Measurements from ENCODE around the gene CALR.
"Not testable (repeated sequence)": the region's sequence is repeated elsewhere in the genome, so short reads cannot be mapped to it uniquely, and the experiment has no call there.

The CALR gene

DNA sequence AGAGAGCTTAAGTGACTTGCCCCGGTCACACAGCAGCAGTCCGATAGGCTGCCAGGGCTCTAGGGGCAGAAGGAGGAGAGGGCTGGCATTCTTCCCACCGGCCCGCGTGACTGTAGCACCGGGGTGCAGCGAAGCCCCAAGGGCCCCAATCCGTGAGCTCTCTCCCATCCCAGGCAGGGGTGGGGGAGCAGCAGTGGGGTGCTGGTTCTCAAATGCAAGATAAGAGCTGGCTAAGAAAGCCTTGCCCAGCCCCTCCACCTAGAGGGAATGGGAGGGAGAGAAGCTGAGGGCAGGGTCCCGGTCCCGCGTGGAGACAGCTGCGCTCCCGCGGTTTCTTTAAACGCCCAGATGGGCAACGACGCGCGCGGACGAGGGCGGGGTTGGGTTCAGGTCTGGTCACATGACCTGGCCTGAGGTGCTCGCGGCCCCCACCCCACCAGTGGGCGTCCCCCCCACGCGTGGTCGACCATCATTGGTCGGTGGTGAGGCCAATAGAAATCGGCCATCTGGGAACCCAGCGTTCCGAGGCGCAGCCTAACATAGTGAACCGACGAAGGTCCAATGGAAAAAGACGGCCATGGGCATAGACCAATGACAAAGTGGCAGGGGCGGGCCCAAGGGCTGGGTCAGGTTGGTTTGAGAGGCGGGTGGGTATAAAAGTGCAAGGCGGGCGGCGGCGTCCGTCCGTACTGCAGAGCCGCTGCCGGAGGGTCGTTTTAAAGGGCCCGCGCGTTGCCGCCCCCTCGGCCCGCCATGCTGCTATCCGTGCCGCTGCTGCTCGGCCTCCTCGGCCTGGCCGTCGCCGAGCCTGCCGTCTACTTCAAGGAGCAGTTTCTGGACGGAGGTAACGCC lies at the start of gene CALR:
Gene CALR (plus strand): TSS at position 683 of the 852 bp plus-strand sequence. CDS start 71 bp downstream, at position 754.
- peak; percentile 96 for DNase-seq

DNA sequence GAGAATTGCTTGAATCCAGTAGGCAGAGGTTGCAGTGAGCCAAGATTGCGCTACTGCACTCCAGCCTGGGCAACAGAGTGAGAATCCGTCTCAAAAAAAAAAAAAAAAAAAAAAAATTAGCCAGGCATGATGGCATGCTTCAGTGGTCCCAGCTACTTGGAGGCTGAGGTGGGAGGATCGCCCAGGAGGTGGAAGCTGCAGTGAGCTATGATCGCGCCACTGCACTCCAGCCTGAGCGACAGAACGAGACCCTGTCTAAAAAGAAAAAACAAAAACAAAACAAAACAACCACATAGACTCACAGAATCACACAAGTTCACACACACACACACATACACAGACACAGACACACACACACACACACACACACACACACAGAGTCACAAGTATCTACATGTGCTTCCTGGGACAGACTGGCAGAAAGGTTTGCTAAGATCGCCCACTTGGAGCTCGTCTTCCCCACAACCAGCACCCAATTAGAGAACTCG lies 48.1 kb upstream of the CALR start:
- not testable (repeated sequence) for DNase-seq

GRCh38 chr19:12890787-12891552 lies 47.4 kb upstream of the CALR start, which contains the start of gene GCDH:
Gene GCDH, plus strand, starts transcription at chr19:12891160. Its CDS starts 145 bp downstream, at chr19:12891305.
- DNase-seq, result peak; percentile 99

GRCh38 chr19:12891553-12892021 lies 46.8 kb upstream of the CALR start:
- DNase-seq, result no peak

DNA sequence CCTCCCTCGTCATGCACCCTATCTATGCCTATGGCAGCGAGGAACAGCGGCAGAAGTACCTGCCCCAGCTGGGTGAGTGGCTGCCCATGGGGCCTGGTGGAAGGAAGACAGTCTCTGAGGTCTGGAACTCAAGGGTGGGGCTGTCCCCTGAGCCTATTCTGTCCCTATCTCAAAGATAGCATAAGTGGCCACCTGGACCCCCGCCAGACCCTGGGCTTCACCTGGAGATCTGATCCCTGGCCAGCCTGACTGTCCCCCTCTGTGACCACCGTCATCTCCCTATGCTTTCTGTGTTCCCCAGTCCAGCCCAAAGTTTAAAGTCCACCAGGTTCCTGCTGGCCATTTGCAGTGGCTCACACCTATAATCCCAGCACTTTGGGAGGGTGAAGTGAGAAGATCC lies 44.8 kb upstream of the CALR start:
- DNase-seq, result no peak

DNA sequence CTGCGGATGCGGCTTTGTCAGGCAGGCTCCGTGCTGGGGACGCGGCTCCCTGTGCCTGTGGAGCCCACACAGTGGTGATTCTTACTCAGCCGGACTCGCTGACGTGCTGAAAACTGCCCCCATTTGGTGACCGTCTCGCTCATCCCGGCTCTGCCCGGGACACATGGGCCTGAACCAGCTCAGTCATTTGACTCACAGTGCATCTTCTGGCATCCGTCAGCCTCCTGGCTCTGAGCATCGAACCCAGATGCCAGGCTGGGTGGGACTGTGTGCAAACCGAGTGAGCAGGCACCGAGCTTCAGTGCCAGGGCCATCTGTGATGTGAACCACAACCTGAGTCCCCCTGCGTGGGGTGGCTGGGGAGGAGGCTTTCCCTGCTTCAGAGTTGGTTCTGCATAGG lies 41.9 kb upstream of the CALR start:
- DNase-seq, result no peak

DNA sequence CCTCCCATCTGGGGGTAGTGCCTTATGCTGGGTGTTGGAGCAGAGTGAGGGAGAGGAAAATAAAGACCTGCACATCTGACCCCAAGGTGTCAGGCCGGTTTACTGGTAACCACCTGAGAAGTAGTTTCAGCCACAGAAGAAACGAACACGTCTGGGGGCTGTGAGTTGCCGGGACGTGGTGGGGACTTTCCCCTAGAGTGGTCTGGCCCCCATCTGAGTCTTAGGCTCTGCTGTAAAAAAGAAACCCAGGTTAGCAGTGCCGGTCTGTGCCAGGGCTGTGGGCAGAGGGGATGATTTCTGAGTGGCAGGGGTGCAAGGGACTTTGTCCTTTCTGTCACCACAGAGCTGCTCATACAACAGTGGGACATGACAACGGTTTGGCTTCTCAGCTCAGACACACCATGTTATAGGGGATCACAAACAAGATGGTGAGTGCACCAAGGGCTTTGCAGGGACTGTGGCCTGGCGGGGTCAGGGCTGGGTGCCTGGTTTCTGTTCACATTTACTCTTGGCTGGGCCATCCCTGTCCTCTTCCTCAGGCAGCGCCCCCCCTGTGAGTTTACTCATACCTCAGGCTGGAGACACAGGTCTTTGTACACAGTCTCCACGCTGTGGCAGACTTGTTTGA lies 38.4 kb upstream of the CALR start:
- no peak for DNase-seq

GRCh38 chr19:12907166-12907565 lies 31.2 kb upstream of the CALR start:
- DNase-seq, result no peak

GRCh38 chr19:12912571-12912970 lies 25.8 kb upstream of the CALR start:
- no peak for DNase-seq

DNA sequence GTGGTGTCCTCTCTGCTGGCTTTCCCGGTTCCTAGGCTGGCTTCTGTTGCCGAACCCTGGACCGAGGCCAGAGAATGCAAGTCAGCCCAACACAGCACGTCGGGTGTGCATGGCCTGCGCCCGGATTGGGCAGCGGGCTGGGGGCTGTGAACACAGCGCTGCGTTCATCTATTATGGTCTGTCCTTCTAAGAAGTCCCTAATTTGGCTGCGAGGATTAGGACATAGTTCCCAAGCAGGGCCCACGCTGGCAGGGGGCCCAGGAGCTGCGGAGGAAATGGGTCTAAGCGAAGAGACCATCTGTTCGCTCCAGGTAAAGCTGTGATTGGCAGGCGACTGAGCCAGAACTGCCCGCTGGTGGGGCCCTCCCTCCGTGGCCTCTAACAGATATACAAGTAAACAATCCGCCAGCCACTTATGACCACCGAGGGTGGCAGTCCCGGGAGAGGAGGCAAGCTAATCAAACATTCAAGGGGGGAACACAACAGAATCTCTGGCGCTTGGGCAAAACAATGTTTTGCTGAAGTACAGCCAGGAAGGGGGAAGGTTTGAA lies 25.3 kb upstream of the CALR start:
- DNase-seq, result no peak

DNA sequence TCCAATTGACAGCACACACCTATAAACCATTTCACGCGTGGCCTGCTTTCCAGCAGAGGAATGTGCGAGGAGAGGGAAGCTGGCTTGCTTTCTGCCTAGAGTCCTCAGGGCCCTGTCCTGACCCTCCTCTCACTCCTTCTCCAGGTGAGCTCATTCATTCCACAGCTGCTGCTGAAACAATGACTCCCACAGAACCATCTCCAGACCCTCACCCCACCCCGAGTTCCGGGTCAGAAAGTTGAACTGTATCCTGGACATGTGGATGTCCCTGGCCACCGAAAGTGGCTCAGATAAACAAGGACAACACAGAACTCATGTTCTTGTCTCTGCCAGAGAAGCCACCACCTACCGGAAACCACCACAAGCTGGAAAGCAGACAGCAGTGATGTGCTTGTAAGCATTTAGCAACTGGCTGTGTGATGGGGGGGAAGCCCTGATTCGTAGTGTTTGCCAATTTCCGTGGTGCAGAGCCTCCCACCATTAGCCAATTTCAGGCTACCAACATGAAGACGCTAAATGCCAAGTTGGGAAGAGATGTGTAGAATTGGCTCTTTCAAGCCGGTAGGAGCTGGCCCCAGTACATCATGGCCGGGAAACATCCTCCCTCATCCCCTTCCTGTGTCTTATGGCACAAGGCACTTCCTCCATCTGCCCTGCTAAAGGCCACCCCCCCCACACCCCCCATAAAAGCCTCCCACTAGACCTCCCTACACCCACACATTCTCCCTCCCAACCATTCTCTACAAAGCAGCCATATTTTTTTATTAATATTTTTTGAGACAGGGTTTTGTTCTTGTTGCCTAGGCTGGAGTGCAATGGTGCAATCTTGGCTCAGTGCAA lies 24.3 kb upstream of the CALR start:
- DNase-seq, result no peak

DNA sequence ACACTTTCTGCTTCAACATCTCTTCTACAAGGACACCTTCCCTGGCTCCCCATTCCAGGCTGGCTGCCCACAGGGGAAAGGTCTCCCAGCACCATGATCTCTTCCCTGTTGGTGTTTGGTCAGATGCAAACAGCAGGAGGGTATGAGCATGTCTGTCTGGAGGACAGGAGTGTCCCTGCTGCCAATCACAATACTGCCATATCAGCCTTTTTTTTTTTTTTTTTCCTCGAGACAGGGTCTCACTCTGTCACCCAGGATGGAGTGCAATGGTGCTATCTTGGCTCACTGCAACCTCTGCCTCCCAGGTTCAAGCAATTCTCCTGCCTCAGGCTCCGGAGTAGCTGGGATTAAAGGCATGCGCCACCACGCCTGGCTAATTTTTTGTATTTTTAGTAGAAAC lies 22.5 kb upstream of the CALR start:
- not testable (repeated sequence) for DNase-seq

DNA sequence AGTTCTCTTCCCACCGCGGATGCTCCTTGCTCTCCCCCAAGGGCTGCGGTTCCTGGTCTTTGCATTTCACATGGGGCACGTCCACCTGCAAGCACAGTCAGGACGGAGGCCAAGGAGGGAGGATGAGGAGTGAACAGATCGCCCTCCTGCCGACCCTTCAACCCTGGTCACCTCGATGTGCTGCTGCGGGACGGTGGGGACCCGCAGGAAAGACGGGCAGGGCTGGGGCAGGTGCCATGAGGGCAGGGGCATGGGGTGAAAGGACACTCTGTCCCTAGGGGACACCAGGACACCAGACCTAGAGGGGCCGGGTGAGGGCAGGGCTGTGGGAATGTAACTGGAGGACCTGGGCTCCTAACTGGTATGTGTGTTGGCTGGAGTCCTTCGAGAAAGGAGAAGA lies 20.2 kb upstream of the CALR start:
- DNase-seq, result no peak

GRCh38 chr19:12921047-12921446 lies 17.4 kb upstream of the CALR start:
- DNase-seq, result no peak

DNA sequence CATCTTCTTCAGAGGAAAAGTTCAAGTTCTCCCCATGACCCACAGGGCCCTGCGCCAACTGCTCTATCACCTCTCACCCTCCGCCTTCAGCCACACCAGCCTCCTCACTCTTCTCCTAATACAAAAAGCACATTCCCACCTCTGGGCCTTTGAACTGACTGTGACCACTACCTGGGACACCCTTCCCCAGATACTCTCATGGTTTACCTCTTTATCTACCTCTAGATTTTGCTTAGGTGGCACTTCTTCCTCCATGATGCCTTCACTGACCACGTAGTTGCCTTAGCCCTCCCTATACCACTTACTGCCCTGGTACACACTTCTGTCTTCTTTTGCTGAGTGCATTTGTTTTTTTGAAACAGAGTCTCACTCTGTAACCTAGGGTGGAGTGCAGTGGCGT lies 15.4 kb upstream of the CALR start:
- DNase-seq, result no peak

DNA sequence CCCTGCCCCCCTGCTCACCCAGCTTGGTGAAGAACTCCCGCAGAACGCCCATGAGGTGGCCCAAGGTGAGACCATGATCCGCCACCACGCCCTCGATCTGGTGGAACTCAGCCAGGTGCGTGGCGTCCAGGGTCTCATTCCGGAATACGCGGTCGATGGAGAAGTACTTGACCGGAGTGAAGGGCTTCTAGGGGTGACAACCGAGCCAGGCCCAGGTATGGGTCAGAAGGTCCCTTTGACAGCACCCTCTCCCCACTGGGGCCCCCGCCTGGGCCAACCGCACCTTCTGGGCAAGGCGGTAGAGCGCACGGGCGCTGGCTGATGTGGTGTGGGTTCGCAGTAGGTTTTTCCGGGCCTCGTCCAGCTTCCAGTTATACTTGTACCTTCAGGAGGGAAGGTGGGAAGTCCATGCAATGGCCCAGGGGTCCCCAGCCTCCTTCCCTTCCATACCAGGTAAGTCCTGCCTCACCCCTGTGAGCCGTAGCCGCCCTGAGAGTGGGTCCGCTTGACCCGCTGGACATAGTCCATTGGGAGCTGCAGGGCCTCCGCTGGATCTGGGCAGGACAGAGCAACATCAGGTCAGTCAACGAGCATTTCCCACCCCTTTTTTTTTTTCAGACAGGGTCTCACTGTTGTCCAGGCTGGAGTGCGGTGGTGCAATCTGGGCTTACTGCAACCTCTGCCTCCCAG lies 13.6 kb upstream of the CALR start:
- DNase-seq, result no peak

GRCh38 chr19:12930002-12930645 lies 8.3 kb upstream of the CALR start:
- no peak for DNase-seq

DNA sequence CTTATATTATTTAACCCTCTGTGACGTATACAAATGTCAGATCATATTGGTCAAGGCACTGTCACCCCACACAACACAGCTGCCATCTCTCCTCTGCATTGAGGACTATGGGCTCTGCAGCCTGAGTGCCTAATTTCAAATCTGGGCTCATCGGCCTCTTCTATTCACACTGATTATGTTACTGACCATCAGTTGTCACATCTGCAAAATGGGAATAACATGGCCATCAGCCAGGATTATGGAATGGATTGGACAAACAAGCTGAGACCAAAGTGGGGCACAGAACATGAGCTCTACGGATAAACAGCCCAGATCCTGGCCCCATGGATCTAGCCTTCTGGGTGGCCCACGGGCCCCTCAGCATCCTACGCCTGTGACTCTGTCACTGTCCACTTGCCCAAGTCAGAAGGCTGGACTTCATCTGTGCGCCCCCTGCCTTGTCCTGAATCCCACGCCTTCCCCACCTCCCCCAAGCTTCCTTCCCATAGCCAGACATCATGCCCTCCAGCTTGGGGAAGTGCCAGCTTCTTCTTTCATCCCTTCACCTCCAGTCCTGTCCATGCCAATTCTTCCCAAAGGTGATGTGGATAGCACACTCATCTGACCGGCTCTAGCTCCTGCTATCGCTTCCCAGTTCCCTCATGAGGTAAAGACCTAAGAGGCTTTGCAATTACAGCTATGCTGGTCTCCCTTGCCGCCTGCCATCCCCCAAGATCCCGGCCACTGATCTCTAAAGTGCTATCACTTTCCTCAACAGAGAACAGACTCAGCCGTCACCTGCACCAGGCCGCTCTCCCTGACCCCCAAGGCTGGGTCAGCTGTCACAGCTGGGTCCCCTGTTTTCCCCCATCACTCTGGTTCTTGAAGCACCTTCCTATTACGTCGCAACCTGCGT lies 5.8 kb upstream of the CALR start:
- DNase-seq, result no peak

DNA sequence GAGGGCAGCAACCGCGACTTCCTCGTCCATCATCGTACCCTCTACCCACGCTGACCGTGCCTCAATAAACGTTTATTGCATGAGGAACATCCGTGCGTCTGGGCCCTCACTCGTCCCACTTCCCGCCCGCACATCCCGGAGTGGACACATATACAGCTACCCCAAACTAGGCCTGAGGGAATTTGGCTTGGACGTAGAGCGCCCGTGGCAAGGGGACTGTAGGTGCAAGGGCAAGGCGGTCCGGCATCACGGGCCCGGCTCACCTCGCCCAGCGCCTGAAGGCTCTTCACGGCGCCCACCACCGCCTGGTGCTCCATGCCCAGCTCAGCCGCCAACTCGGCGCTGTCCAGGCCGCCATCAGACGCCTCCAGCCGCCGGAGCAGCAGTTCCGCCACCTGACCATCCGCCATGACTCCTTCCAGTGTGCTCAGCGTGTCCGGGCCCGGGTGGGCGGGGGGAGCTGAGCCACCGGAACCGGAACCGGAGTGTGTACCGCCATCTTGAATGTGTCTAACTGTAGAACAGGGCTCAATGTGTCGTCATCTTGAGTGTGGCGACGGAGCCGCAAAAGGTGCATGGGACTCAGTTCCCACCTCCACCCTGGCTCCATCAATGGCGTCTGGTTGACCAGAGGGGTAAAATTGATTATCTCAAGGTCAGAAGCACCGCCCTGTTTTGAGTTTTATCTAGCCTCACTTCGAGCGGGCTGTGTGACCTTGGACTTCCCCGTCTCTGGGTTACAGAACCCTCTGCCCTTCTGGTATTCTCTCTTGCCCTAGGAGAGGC lies 4.9 kb upstream of the CALR start, which contains the start of gene FARSA:
Gene FARSA (minus strand): TSS at position 425 of the 786 bp plus-strand sequence. CDS start 15 bp downstream, at position 410.
- peak; percentile 85 for DNase-seq
